Measurements from ENCODE around the gene RAB3IP.

GRCh38 chr12:69843608-69844007 lies 104.9 kb downstream of the RAB3IP start:
- TF ChIP-seq CTCF (IDR thresholded peaks at IDR 0.05; ENCODE audit: borderline replicate concordance, extremely low read depth, low read length, poor library complexity, severe bottlenecking) (no peak), EZH2 (IDR thresholded peaks at IDR 0.05; ENCODE audit: borderline replicate concordance, low read depth, low read length, severe bottlenecking) (no peak)
